GM19438 (cell line): ENCODE results near the gene GDF15.
"Not testable (repeated sequence)": the region's sequence is repeated elsewhere in the genome, so short reads cannot be mapped to it uniquely, and the experiment has no call there.

Source experiments
- ATAC-seq: cut with Tn5 transposase; IDR thresholded peaks from one replicate; pipeline ENCODE4 v1.9.1; 2021; ENCODE audit warnings: low read depth; ENCODE audit not compliant: unreplicated experiment

Gene GDF15, protein sequence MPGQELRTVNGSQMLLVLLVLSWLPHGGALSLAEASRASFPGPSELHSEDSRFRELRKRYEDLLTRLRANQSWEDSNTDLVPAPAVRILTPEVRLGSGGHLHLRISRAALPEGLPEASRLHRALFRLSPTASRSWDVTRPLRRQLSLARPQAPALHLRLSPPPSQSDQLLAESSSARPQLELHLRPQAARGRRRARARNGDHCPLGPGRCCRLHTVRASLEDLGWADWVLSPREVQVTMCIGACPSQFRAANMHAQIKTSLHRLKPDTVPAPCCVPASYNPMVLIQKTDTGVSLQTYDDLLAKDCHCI

DNA sequence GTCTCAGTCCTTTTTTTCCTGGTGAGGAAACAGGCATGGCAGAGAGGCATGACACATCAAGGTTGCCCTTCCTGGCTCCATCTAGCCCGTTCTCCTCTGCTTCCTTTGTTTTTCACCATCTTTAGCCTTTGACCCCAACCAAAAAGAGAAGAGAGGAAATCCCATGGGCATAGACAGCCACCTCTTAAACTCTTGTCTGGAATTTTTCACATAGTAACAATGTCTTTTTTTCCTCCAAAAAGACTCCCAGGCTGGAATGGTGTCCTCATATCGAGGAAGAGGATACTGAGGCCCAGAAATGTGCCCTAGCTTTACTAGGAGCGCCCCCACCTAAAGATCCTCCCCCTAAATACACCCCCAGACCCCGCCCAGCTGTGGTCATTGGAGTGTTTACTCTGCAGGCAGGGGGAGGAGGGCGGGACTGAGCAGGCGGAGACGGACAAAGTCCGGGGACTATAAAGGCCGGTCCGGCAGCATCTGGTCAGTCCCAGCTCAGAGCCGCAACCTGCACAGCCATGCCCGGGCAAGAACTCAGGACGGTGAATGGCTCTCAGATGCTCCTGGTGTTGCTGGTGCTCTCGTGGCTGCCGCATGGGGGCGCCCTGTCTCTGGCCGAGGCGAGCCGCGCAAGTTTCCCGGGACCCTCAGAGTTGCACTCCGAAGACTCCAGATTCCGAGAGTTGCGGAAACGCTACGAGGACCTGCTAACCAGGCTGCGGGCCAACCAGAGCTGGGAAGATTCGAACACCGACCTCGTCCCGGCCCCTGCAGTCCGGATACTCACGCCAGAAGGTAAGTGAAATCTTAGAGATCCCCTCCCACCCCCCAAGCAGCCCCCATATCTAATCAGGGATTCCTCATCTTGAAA lies at the start of gene GDF15:
Gene GDF15, plus strand, starts transcription at position 484 of the 868 bp plus-strand sequence. Its CDS starts 32 bp downstream, at position 516.
- ATAC-seq = no peak

DNA sequence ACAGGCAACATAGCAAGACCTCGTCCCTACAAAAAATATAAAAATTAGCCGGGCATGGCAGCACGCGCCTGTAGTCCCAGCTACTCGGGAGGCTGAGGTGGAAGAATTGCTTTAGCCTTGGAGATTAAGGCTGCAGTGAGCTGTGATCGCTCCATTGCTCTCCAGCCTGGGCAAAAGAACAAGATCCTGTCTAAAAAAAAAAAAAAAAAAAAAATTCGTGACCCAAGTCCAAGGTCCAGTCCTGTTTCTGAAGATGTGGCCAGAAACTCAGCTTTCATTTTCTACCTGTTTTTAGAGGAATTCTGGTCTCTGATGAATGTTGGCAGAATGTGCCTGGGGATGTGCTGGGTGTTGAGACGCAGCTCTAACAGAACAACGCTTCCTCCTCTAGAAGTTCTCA lies 47.4 kb upstream of the GDF15 start:
- ATAC-seq = no peak

DNA sequence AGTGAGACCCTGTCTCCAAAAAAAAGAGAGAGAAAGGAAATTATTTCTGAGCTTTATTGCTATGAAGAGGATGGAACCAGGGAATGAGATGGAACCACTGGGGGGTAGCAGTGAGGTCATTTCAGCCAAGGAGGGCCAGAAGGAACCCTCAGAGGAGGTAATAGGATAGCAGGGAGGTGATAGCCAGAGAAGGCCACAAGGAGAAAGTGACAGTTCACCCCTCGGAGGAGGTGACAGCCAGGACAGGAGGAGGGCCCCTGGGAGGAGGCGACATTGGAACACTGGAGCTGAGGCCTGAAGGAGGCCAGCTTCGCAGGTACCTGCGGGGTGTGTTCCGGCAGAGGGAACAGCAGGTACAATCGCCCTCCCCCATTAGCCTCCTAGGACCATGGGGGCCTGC lies 46.2 kb upstream of the GDF15 start:
- no peak for ATAC-seq

DNA sequence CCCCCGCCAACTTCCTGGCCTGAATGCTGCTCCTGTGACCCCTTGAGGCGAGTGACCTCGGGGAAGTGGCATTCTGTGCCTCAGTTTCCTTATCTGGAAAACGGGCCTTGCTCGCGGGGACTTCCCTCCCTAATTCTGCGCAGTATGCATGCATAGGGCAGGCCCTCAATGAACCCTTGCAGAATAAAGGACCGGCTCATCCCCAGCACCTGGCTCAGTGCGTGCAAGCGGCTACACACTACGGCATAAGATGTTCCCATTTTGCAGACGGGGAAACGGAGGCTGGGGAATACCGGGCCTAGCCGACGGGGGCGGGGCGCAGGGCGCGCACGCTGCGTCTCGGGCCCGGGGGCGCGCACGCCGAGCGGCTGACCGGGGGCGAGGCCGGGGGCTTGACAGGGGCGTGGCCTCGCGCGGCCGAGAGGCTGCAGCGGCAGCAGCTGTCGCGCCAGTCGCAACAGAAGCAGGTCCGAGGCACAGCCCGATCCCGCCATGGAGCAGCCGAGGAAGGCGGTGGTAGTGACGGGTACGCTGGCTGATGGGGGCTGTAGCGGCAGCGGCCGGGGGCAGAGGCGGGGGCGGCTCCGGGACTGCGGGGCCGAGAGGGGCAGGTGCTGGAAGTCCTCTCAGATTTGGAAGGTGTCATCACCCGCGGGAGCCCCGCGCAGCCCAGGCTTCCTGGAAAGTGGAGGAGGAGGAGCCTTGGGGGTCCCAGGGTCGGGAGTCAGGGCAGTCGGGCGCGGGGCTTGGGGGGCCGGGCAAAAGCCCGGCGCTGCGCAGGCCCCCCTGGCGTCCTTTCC lies 45.6 kb upstream of the GDF15 start, which contains the start of gene PGPEP1:
Gene PGPEP1, plus strand, starts transcription at position 409 of the 800 bp plus-strand sequence. Its CDS starts 84 bp downstream, at position 493.
- no peak for ATAC-seq

DNA sequence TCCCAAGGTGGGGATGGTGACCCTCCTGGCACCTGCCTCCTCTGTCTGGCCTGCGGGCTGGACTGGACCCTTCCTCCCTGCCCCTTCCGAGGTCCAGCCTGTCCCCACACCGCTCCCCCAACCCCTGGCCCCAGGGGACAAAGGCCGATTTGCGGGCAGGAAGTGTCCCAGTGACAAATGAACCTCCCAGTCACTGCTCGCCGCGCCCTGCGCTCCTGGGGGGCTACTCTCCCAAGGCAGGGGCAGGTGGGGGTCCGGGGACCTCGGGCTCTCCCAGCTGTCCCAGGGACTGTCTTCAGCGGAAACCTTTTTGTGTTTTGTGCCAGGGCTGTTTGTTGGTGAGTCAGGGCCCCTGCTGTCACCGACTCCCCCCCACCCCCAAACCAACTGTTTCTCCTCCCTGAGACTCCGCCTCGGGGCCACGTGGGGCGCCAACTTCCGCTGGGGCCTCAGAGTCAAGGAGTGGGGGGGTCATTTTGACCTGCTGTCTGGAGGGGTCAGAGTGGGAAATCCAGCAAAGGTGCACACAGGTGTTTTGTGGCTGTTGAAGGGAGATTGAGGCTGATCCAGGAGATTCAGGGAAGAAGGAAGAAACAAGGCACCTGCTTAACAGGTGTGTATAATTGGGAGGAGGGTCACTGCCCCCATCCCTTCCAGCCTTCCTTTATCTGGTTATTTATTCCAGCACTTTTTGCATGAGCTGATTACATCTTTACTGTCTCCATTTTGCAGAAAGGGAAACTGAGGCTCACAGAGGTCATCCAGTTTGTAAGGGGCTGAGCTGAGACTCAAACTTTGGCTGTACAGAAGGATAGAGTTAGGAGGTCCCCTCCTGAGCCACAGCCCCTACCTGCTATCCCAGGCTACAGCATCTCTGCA lies 44.7 kb upstream of the GDF15 start:
- ATAC-seq = no peak

DNA sequence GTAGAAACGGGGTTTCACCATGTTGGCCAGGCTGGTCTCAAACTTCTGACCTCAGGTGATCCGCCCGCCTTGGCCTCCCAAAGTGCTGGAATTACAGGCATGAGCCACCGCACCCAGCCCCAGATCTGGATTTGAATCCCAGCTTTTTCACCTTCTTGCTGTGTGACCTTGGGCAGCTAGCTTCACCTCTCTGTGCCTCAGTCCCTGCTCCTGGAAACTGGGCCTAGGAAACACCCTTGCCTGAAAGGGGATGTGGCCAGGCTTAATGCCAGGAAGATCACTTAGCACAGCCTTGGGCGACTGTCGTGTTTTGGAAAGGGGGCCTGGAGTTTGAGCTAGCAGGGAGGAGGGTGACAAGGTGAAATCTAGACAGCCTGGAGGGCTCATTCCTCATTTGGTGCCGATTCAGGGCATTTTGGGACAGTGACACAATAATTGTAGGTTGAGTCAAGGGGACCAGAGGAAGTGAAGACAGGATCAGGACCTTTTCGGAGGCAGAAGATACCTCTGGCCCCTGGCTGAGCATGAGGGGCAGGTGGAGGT lies 43.8 kb upstream of the GDF15 start:
- ATAC-seq = no peak

DNA sequence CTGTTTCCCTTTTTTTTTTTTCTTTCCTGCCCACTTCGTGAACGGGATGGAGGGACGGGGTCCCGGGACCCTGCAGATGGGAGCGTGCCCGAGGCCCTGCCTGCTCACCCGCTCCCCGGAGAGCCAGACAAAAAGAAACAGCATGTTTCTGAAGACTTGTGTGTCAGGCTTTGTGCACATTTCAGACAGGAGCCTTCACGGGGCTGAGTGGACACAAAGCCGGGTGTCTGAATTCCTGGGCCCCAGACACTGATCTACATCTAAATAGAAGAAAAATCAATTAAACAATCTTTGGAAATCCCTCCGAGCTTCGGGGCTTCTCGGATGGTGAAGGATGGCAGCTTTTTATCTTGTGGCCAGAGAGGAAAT lies 41.4 kb upstream of the GDF15 start:
- ATAC-seq = no peak

DNA sequence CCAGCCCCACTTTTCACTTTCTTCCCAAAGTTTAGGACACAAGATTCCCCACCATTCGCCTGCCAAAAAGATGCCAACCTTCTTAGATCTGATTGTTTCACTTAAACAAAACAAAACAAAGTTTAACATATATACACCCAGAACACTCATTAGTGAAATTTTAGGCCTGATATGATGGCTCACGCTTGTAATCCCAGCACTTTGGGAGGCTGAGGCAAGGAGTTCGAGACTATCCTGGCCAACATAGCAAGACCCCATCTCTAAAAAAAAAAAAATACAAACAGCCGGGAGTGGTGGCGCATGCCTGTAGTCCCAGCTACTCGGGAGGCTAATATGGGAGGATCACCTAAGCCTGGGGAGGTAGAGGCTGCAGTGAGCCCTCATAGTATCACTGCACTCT lies 40.7 kb upstream of the GDF15 start:
- ATAC-seq = no peak

DNA sequence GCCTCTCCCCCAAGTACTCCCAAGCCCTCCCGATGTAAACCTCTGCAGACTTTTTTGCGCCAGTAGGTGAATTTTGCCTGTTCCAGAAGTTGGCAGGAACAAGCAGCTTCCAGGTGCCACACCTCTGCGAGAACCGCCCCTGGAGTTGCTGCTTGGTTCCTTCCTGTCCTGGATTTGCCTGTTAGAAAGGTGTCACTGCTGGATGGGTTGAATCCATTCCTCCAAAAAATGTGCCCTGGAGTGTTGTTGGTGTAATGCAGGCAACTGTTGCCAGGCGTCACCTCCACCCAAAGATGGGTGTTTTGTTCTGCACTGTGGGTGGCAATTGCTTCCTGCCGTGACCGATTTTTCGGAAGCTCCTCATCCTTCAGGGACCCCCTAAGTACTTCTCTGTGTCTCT lies 39.9 kb upstream of the GDF15 start:
- ATAC-seq = no peak

DNA sequence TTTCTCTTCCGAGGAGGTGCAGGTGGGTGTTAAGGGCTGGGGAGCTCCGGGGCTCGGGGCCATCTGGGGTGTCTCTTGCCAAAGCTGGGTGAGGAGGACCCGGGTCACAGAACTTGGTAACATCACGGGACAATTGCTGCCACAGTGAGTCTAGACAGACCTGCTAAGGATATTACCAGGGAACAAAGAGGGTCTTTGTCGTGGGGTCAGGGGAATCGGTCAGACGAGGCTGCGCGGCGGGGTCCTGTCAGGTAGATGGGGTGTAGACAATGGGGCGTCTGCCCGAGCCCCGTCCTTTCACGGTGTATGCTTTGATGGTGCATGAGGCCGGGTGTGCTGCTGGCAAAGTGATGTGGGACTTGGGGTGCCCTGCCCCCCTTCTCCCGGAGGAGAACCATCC lies 37.8 kb upstream of the GDF15 start:
- no peak for ATAC-seq

DNA sequence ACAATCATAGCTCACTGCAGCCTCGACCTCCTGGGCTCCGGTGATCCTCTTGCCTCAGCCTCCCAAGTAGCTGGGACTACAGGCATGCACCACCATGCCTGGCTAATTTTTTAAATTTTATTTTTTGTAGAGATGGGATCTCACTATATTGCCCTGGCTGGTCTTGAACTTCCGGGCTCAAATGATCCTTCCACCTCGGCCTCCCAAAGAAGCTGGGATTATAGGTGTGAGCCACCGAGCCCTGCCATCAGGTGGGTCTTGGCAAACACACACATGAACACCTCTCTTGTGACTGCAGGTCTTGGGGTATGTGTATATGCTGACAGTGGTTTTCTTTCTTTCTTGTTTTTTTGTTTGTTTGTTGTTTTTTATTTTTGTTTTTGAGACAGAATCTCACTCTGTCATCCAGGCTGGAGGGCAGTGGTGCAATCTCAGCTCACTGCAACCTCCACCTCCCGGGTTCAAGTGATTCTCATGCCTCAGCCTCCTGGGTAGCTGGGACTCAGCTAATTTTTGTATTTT lies 37.1 kb upstream of the GDF15 start:
- ATAC-seq = not testable (repeated sequence)

DNA sequence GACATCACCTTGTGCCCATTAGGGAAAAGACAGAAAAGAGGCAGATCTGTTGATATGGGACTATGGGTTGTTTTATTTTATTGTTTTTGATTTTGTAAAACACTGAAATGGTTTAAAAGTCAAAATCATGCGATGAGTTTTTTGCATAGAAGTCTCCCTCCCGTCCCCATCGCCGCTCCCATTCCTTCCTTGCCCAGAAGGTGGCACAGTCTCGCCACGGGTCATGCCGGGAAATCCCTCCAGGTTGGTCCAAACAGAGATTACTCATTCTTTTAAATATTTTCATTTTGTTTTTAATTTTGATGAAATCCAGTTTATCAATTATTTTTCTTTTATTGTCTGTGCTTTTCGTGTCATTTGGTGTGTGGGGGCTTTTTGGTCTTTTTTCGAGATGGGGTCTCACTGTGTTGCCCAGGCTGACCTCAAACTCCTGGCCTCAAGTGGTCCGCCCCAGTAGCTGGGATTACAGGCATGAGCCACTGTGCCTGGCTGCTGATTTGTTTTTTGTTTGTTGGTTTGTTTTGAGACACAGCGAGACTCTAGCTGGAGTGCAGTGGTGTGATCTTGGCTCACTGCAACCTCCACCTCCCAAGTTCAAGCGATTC lies 36.3 kb upstream of the GDF15 start:
- no peak for ATAC-seq

DNA sequence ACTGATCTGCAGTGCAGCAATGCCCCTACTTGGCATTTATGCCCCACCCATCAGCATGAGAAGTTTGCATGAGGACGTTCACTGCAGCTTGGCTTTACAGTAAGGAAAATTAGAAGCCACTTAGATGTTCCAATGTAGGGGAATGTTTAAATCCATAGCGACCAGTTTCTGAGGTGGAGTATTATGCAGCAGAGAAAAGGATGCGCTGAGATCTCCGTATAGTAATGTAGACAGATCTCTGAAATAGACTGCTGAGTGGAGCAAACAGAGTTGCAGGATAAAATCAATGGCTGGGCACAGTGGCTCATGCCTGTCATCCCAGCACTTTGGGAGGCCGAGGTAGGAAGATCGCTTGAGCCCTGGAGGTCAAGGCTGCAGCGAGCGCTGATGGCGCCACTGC lies 35.5 kb upstream of the GDF15 start:
- no peak for ATAC-seq

DNA sequence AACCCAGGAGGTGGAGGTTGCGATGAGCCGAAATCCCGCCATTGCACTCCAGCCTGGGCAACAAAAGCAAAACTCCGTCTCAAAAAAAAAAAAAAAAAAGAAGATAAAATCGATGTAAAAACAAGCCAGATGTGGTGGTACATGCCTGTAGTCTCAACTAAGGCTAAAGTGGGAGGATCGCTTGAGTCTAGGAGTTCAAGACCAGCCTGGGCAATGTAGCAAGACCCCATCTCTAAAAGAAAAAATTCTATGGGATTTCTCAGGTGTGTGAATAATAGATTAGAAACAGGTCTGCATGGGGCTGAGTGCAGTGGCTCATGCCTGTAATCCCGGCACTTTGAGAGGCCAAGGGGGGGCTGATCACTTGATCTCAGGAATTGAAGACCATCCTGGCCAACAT lies 34.4 kb upstream of the GDF15 start:
- ATAC-seq = no peak

DNA sequence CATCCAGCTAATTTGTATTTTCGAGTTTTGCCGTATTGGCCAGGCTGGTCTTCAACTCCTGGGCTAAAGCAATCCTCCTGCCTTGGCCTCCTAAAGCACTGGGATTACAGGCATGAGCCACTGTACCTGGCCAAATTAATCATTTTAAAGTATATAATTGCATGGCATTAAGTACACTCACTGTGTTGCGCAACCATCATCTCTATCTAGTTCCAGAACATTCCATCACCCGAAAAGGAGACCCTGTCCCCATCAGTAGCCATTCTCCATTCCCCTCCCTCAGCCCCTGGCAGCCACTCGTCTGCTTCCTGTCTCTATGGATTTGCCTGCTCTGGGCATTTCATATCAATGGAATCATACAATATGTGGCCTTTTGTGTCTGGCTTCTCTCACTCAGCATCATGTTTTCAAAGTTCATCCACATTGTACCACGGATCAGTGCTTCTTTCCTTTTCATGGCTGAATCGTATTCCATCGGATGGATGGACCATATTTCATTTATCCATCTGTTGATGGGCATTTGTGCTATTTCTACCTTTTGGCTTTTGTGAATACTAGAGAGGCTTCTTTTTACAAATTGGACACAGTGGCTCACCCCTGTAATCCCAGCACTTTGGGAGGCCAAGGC lies 32.5 kb upstream of the GDF15 start:
- no peak for ATAC-seq

DNA sequence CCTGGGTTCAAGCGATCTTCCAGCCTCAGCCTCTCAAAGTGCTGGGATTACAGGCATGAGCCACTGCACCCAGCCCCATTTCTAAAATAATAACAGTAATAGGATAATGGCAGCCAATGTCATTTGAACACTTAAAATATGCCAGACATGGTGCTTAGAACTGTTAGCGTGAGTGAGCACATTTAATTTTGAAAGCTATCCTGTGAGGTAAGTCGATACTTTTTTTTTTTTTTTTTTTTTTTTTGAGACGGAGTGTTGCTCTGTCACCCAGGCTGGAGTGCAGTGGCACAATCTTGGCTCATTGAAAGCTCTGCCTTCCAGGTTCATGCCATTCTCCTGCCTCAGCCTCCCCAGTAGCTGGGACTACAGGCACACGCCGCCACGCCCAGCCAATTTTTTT lies 31.2 kb upstream of the GDF15 start:
- ATAC-seq = not testable (repeated sequence)

DNA sequence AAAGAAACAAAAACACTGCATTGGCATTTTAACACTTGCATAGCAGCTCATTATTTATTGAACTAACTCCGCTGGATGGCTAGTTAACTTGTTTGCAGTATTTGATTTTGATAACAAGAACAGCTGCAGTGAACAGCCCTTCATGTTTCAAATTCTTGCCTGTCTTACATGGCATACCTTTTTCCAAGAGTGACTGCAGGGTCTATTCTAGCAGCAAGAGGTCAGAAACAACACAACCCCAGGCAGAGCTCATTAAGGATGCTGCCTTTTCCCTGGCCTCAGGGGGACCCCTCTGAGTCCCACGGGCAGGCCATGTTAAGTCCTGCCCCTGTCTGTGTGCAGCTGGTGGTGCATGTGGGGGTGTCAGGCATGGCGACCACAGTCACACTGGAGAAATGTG lies 28.9 kb upstream of the GDF15 start:
- ATAC-seq = no peak

DNA sequence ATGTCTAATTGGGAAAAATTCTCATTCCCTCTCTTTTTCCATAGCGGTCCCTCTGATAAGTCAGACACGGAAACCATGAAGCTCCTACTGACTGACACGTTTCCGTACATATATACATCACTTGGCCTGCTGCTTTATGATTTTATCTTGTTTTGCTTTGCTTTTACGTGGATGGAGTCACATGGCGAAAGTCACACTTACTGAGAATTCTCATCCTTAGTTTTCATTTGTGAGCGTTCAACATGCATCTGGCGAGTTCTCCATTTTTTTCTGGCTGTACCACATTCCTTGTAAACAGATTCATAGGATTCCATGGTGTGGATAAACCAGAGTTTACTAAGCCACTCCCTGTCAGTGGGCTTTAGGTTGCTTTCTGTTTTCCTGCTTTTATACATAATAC lies 24.3 kb upstream of the GDF15 start:
- ATAC-seq = no peak
